Measurements from ENCODE around the gene MGAT4A.
"Not testable (repeated sequence)": the region's sequence is repeated elsewhere in the genome, so short reads cannot be mapped to it uniquely, and the experiment has no call there.

MGAT4A gene

GRCh38 chr2:98759338-98759737 is 28.4 kb upstream of the MGAT4A start:
- DNase-seq, result peak in 1 of 2 donors; percentile 47

- peak; percentile 71 to 75 for DNase-seq
These were observed 27.0 kb upstream of the MGAT4A start for GRCh38 chr2:98757904-98758421.

DNA sequence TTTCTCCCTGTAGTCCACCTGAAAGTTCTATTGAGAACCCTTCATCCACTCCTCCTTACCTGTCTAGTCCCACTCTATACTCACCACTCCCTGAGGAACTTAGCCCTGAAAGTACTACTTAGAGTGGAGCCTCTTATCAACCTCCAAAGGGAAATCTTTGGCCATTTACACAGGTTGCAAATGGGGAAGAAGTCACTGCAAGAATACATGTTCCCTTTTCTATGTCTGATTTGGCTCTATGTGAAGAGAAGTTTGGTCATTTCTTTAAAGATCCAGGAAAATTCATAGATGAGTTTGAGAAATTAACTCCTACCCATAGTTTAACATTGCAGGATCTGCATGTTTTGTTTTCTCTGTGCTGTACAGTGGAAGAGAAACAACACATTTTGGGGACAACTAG is 22.9 kb upstream of the MGAT4A start:
- DNase-seq, result no peak

DNA sequence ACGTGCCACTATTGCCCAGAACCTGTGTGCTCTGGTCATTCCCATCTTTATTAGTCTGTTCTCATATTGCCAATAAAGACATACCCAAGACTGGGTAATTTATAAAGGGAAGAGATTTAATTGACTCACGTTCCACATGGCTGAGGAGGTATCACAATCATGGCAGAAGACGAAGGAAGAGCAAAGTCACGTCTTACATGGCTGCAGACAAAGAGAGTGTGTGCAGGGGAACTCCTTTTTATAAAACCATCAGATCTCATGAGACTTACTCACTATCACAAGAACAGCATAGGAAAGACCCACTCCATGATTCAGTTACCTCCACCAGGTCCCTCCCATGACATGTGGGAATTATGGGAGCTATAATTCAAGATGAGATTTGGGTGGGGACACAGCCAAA is 21.8 kb upstream of the MGAT4A start:
- not testable (repeated sequence) for DNase-seq

DNA sequence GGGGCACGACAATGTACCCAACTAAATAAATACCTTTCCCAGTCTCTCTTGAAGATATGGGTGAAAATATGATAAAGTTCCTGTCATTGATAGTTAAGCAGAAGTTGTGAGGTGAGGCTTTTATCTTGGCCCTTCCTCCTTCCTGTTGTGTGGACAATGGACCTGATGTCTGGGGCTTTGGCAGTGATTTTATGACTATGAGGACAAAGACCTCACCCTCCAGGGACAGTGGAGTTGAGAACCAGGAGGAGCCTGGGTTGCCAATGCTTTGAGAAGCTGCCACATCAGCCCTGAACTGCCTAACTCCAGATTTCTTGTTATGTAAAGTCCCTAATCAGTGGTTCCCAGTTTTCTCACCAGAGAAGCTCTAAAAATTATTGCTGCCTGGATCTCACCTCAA is 20.8 kb upstream of the MGAT4A start:
- DNase-seq, result no peak

- DNase-seq, result no peak
These were observed 19.8 kb upstream of the MGAT4A start for GRCh38 chr2:98750593-98751282.

DNA sequence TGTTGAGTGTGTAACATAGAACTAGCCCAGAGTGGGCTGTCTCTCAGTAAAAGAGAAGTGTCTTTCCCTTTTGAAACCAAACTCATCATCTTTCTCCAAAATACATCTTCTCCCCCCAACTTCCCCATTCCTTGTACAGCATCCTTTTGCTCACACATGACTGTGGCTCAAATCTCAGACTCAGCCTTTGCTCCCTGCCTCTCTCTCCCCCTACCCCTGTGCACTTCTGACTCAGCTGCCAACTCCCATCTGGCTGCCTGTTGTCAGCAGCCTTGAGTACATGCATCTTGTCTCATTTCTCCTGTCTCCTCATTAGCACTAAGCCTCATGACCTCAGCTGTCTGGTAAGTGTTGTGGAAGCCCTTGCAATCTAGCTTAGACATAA is 18.1 kb upstream of the MGAT4A start:
- peak in 1 of 2 donors; percentile 69 for DNase-seq

- DNase-seq, result no peak
These were observed 17.5 kb upstream of the MGAT4A start for GRCh38 chr2:98748292-98749065.

DNA sequence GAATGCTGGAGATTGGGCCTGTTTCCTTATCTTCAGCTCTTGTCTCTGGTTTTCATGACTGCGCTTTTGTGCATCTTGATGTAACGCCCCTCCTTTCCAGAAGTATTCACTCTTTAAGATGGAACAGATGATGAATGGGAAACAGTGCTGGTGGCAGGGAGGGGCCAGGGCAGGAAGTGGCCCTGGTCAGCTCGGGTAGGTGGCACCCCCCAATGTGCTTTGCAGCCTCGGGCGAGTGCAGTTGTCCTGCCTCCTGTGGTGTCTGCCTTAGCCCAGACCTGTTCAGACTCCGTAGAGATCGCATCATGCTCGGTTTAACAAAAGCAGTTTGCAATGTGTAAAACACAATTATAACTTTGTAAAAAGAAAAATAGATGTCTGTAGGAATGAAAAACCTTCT is 17.0 kb upstream of the MGAT4A start:
- no peak for DNase-seq

DNA sequence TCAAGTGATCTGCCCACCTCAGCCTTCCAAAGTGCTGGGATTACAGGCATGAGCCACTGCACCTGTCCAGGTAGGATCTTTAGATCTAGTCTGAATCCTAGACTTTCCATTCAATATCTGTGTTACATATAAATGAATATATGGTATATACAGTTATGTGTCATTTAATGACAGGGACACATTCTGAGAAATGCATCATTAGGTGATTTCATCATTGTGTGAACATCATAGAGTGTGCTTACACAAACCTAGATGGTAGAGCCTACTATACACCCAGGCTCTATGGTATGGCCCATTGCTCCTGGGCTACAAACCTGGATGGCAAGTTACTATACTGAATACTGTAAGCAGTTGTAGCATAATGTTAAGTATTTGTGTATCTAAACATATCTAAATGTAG is 15.5 kb upstream of the MGAT4A start:
- DNase-seq, result no peak

GRCh38 chr2:98744595-98744994 is 13.7 kb upstream of the MGAT4A start:
- DNase-seq, result no peak

GRCh38 chr2:98743835-98744234 is 12.9 kb upstream of the MGAT4A start:
- no peak for DNase-seq

DNA sequence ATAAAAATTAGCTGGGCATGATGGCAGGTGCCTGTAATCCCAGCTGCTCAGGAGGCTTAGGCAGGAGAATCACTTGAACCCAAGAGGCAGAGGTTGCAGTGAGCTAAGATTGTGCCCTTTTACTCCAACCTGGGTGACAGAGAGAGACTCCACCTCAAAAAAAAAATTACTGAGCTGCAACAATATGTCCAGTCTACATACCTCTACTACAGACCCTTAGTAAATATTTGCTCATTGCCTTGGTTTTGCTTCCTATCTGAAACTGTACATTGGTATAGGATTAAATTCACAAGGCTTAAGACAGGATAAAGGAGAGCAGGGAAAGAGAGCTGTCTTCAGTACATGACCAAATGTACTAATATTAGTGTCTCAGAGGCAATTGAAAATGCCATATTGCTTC is 8.1 kb upstream of the MGAT4A start:
- DNase-seq, result no peak

- no peak for DNase-seq
These were observed 7.4 kb upstream of the MGAT4A start for GRCh38 chr2:98738304-98738703.

- DNase-seq, result no peak
These were observed 6.9 kb upstream of the MGAT4A start for GRCh38 chr2:98737848-98738247.

DNA sequence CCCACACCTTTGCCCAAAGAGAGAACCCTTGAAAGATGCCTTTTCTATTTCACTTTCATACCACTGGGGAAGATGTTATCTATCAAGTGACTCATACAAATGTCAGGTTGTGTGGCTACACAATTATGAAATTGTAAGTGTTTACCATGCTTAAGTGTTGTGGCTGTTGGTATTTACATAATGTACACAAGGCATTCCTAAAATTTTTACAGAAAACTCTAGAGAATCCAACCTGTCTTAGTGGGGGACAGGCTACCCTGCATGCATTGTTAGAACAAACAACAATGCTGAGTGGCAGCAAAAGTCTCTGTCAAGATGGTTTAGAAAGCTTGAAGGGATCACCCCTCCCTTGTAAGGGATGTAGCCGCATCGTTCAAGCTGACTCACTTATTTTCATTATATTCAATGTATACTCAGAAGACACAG is 5.5 kb upstream of the MGAT4A start:
- peak in 1 of 2 donors; percentile 45 for DNase-seq

GRCh38 chr2:98734823-98735260 is 3.9 kb upstream of the MGAT4A start:
- peak; percentile 49 to 50 for DNase-seq

DNA sequence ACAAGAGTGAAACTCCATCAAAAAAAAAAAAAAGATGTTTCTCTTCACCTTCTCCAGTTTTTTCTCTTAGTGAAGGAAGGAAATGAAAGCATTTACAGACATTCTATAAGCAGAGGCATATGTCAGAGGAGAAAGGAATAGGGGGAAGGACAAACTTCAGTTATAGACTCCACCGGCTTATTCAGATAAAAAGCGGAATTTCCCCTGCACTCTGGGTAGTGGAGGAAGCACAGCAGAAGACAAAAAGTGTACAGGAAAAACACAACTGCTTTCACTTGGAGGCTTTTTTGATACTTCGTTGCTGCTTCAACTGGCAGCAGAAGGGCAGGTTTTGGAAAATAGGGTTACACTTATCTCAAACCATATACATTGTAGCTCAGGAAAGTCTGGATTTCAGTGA is 3.2 kb upstream of the MGAT4A start:
- DNase-seq, result peak in 1 of 2 donors; percentile 68

GRCh38 chr2:98732430-98733051 is 1.6 kb upstream of the MGAT4A start:
- peak in 1 of 2 donors; percentile 23 for DNase-seq

GRCh38 chr2:98731894-98732349 is 990 bp upstream of the MGAT4A start:
- DNase-seq, result peak in 1 of 2 donors; percentile 20

DNA sequence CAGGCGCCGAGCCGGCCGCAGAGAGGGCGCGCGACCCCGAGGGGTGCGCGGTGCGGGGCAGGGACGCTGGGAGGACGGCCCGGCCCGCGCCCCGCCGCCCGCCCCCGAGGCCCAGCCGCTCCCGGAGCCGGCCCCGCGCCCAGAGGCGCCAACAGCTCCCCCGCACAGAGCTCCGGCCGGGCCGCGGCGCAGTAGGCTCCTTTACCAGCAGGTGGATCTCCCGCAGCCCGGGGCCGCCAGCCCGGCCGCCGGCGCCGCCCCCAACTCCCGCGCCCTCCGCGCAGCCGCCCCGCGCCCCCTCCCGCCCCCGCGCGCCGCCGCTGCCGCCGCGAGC is 258 bp downstream of the MGAT4A start:
- DNase-seq, result peak in 1 of 2 donors; percentile 59

DNA sequence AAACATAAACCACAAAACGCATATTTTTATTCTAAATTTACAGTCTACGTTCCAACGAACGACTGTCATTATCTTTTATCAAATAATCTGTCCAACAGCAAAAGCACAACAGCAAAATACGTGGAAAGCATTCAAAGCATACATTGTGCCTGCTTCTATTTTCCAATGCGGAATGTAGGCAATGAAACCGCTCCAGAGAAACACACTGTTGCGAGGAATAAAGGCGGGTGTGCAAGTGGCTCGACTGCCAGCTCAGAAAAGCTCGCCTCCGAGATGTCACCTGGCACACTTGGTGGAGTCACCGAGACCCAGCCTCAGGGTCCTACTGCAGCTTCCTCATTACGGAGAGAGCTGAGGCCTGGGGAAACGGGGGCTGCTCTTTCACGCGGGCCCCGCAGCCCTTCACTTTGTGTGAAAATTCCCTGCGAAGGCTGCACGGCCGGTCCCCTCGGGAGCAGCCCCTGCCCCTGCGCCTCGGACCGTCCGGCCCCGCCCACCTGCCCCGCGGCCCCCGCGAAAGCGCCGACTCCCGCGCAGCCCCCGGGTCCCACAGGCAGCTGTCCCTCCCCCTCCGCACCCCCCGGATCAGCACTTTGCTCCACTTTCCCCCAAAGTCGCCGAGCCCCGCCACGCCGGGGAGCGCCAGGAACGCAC is 752 bp downstream of the MGAT4A start:
- DNase-seq, result peak; percentile 61 to 62

GRCh38 chr2:98729652-98730051 is 1.3 kb downstream of the MGAT4A start:
- DNase-seq, result peak in 1 of 2 donors; percentile 23

All from CD4-positive, alpha-beta T cell treated with Interferon alpha-2 for 1 hour (primary cell).